ENCODE data around the gene MBD4. TPM values are rescaled to one million over a fixed set of nuclear protein-coding genes. Genes with fewer than 3 reads are reported as not detected.
A peak's percentile ranks its signal among the peaks of the same experiment; 100 is the strongest.
"Not testable (repeated sequence)": the region's sequence is repeated elsewhere in the genome, so short reads cannot be mapped to it uniquely, and the experiment has no call there.

Gene MBD4
- total and polyA plus RNA-seq, 4 donors = 16.7 to 49.8 (median 36.2) TPM

DNA sequence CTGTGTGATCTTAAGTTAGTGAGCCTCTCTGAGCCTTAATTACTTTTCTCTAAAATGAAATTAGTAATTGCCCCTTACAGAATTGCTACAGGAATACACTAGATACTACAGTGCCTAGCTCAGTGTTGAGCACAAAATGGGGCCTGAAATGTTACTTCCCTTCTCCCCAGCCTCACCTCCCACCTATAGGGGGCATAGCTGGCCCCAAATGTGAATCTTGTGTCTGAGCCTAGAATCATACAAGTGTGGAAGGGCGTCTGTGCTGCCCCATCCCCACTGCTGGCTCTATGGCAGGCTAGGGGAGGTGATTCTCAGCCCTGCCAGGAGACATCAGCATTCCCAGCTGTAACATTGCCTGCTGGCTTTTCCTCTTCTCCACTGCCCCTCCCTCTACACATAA lies 43.0 kb upstream of the MBD4 start:
- Histone ChIP-seq H3K4me1 (ENCODE audit: control insufficient read depth in 5 of 5, insufficient read depth in 5 of 5, low read length in 5 of 5) (peaks cover 0 to 27% (median 22%) of the 10 kb centered on the region in 5 donors), H3K27me3 (ENCODE audit: control insufficient read depth in 3 of 3, insufficient read depth in 3 of 3, low read length in 2 of 3) (no peaks in the 10 kb centered on the region), H3K27ac (ENCODE audit: low read depth in 1 of 2, low read length in 1 of 2) (peak overlapping the region in 1 of 2 donors; percentile 83), H3K4me3 (no peak overlapping the region), H3K9ac (ENCODE audit: insufficient read depth in 1 of 2, low read length in 2 of 2) (no peak overlapping the region), H3K9me3 (ENCODE audit: control insufficient read depth in 4 of 4, insufficient read depth in 3 of 4, low read length in 3 of 4) (no peaks in the 10 kb centered on the region), H3K36me3 (ENCODE audit: control insufficient read depth in 4 of 4, insufficient read depth in 4 of 4, low read length in 4 of 4) (peaks cover 8 to 50% (median 33%) of the 10 kb centered on the region in 4 donors)
- TF ChIP-seq, protein P1, sequence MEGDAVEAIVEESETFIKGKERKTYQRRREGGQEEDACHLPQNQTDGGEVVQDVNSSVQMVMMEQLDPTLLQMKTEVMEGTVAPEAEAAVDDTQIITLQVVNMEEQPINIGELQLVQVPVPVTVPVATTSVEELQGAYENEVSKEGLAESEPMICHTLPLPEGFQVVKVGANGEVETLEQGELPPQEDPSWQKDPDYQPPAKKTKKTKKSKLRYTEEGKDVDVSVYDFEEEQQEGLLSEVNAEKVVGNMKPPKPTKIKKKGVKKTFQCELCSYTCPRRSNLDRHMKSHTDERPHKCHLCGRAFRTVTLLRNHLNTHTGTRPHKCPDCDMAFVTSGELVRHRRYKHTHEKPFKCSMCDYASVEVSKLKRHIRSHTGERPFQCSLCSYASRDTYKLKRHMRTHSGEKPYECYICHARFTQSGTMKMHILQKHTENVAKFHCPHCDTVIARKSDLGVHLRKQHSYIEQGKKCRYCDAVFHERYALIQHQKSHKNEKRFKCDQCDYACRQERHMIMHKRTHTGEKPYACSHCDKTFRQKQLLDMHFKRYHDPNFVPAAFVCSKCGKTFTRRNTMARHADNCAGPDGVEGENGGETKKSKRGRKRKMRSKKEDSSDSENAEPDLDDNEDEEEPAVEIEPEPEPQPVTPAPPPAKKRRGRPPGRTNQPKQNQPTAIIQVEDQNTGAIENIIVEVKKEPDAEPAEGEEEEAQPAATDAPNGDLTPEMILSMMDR (IDR thresholded peaks at IDR 0.05; ENCODE audit: control extremely low read depth, extremely low read depth) = no peak
- WGBS, 2 donors = 82 to 85% methylated on average over 1 of the region's 1 CpG
- ATAC-seq (ENCODE audit: insufficient read depth, low FRiP score) (no peak), DNase-seq (no peak)

DNA sequence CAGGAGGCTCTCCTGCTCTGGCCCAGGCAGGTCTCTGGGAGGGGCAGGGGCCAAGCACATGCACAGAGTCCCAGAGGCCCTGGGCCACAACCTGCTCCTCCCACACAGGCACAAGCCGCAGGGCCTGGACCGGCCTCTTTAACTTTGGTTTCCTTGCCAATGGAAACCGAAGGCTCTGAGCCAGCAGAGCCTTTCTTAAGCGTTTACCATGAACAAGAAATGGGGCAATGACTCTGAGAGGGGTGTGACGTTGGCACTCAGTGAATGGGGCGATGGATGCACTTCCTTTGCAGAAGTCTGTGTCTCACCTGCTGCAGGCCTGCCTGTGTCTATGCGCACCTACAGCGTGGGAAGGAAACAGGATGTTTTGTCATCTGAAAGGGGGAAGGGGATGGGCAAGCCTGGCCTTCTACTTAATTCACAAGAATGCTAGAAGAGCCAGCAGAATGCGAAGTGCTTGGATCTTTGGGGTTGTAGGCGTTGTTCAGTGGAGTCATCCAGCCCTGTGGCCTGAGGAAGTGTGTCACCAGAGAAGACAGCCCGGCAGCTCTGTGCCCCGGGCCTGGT lies 42.1 kb upstream of the MBD4 start:
- no peaks in the 10 kb centered on the region for H3K27me3 ChIP-seq (ENCODE audit: control insufficient read depth in 3 of 3, insufficient read depth in 3 of 3, low read length in 2 of 3)
- TF ChIP-seq, protein P1 (IDR thresholded peaks at IDR 0.05; ENCODE audit: control extremely low read depth, extremely low read depth) = no peak
- peaks cover 12 to 52% (median 36%) of the 10 kb centered on the region in 4 donors for H3K36me3 ChIP-seq (ENCODE audit: control insufficient read depth in 4 of 4, insufficient read depth in 4 of 4, low read length in 4 of 4)
- peak overlapping the region; percentile 37 to 83 for H3K27ac ChIP-seq (ENCODE audit: low read depth in 1 of 2, low read length in 1 of 2)
- H3K9ac ChIP-seq (ENCODE audit: insufficient read depth in 1 of 2, low read length in 2 of 2) = no peak overlapping the region
- WGBS, 2 donors = 54 to 60% methylated on average over 12 of the region's 12 CpGs
- H3K4me1 ChIP-seq (ENCODE audit: control insufficient read depth in 5 of 5, insufficient read depth in 5 of 5, low read length in 5 of 5) = peaks cover 0 to 27% (median 18%) of the 10 kb centered on the region in 5 donors
- H3K9me3 ChIP-seq (ENCODE audit: control insufficient read depth in 4 of 4, insufficient read depth in 3 of 4, low read length in 3 of 4) = no peaks in the 10 kb centered on the region
- DNase-seq (peak in 2 of 3 donors; percentile 34 to 41), ATAC-seq (ENCODE audit: insufficient read depth, low FRiP score) (peak; percentile 12)
- no peak overlapping the region for H3K4me3 ChIP-seq

DNA sequence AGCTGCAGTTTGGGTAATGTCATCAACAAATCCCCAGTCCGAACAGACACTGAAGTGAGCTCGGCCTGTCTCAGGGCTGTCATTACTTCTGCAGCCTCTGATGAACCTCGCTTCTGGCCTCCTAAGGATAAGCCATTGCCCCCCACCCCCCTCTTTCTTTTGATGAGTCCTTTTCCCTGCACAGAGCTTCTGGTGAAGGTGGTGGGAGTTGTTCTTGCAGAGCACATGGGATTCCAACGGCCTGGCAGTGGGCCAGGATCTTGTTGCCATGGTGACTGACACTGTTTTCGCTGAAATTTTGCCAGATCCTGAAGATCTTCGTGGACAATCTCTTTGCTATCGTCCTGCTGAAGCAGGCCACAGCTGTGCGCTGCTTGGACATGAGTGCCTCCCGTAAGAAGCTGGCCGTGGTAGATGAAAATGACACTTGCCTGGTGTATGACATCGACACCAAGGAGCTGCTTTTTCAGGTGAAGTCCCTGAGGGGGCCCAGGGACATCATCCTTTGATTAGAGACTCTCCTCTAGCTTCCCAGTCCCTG lies 41.5 kb upstream of the MBD4 start:
- not testable (repeated sequence) for ATAC-seq (ENCODE audit: insufficient read depth, low FRiP score)

DNA sequence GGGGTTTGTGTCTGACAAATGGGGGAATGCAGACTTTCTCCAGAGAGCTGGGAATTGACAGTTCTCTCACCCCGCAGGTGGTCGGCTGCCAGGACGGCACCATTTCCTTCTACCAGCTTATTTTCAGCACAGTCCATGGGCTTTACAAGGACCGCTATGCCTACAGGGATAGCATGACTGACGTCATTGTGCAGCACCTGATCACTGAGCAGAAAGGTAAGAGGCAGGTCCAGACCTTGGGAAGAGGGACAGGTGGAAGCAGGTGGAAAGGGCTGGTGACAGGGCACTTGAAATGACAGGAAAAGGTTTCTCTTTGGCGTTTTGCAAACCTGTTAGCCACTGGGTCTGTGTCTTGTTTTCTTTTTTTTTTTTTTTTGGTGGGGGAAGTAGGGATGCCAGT lies 36.8 kb upstream of the MBD4 start:
- ATAC-seq (ENCODE audit: insufficient read depth, low FRiP score) = no peak
- H3K4me1 ChIP-seq (ENCODE audit: control insufficient read depth in 5 of 5, insufficient read depth in 5 of 5, low read length in 5 of 5) = peaks cover 0 to 14% (median under 1%) of the 10 kb centered on the region in 5 donors
- H3K4me3 ChIP-seq = no peak overlapping the region
- H3K27me3 ChIP-seq (ENCODE audit: control insufficient read depth in 3 of 3, insufficient read depth in 3 of 3, low read length in 2 of 3) = no peaks in the 10 kb centered on the region
- TF ChIP-seq, protein P1 (IDR thresholded peaks at IDR 0.05; ENCODE audit: control extremely low read depth, extremely low read depth) = no peak
- H3K9ac ChIP-seq (ENCODE audit: insufficient read depth in 1 of 2, low read length in 2 of 2) = no peak overlapping the region
- DNase-seq = no peak
- H3K9me3 ChIP-seq (ENCODE audit: control insufficient read depth in 4 of 4, insufficient read depth in 3 of 4, low read length in 3 of 4) = no peaks in the 10 kb centered on the region
- peaks cover 12 to 40% (median 26%) of the 10 kb centered on the region in 4 donors for H3K36me3 ChIP-seq (ENCODE audit: control insufficient read depth in 4 of 4, insufficient read depth in 4 of 4, low read length in 4 of 4)
- 91 to 92% methylated on average over 6 of the region's 6 CpGs for WGBS, 2 donors
- no peak overlapping the region for H3K27ac ChIP-seq (ENCODE audit: low read depth in 1 of 2, low read length in 1 of 2)

More for the DNA sequence above, 41.5 kb upstream of the MBD4 start:
- peak; percentile 45 to 89 (median 58) for DNase-seq
- Histone ChIP-seq H3K36me3 (ENCODE audit: control insufficient read depth in 4 of 4, insufficient read depth in 4 of 4, low read length in 4 of 4) (peaks cover 12 to 52% (median 38%) of the 10 kb centered on the region in 4 donors), H3K4me1 (ENCODE audit: control insufficient read depth in 5 of 5, insufficient read depth in 5 of 5, low read length in 5 of 5) (peaks cover 0 to 23% (median 13%) of the 10 kb centered on the region in 5 donors), H3K27ac (ENCODE audit: low read depth in 1 of 2, low read length in 1 of 2) (peak overlapping the region in 1 of 2 donors; percentile 83)
- not testable (repeated sequence) for H3K9ac ChIP-seq (ENCODE audit: insufficient read depth in 1 of 2, low read length in 2 of 2); H3K4me3 ChIP-seq; H3K27me3 ChIP-seq (ENCODE audit: control insufficient read depth in 3 of 3, insufficient read depth in 3 of 3, low read length in 2 of 3); H3K9me3 ChIP-seq (ENCODE audit: control insufficient read depth in 4 of 4, insufficient read depth in 3 of 4, low read length in 3 of 4)
- 62 to 81% methylated on average over 6 to 8 of the region's 11 CpGs for WGBS, 2 donors
